ENCODE measurements around the gene CAMKK1.

CAMKK1 gene

GRCh38 chr17:3893003-3893719, at the start of gene CAMKK1:
Gene CAMKK1 (minus strand): TSS chr17:3893053. CDS start chr17:3885687, 7,366 bp downstream.
- peak; percentile 69 for DNase-seq (ENCODE audit: low read depth in 2 of 2)

DNA sequence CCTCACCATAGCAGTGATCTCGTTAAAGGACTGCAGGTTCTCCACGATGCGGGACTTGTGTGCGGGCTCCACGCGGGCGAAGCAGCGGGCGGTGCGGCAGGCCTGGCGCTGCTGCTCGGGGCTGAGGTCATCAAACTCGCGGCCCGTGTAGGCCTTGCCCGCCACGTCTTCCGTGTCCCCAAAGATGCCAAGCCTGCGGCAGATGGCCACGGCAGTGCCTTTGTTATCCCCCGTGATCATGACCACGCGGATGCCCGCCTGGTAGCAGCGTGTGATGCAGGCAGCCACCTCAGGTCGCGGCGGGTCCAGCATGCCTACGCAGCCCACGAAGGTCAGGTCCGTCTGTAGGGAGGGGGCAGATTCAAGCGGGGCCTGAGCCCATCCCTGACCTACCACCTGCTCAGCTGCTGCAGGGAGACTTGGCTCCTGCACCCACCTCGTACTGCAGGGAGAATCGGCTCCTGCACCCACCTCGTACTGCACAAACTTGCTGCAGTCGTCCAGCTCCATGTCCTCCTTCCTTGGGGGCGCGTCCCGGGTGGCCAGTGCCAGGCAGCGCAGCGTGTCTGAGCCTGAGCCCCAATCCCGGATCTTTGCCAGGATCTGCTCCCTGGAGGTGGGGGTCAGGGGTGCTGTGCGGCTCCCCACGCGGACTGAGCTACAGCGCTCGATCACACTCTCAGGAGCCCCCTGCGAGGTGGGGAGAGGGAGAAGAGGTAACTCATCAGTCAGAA, 48.3 kb upstream of the CAMKK1 start:
- DNase-seq (ENCODE audit: low read depth in 2 of 2), result no peak

- no peak for DNase-seq (ENCODE audit: low read depth in 2 of 2)
These were observed 44.5 kb upstream of the CAMKK1 start for GRCh38 chr17:3937359-3937758.

DNA sequence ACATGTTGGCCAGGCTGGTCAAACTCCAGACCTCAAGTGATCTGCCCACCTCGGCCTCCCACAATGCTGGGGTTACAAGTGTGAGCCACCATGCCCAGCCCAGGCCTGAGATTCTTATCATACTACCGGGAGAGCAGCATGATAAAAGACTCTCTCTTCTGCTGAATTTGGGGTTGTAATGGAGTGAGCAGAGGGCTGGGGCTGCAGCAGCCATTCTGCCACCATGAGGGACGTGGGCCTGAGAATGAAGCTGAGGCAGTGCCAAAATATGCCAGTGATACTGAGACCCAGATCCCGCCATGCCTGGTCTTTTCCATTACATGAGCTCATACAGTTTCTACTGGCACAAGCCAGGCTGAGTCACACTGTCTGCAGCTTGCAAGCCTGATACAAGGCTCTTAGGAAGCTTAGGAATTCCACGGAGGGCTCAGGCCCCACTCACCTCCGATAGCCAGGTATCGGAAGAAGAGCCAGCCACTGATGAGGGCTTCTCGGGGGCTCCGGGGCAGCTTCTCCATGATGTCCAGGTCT, 43.0 kb upstream of the CAMKK1 start:
- no peak for DNase-seq (ENCODE audit: low read depth in 2 of 2)

GRCh38 chr17:3935140-3935542, 42.3 kb upstream of the CAMKK1 start:
- DNase-seq (ENCODE audit: low read depth in 2 of 2), result no peak

DNA sequence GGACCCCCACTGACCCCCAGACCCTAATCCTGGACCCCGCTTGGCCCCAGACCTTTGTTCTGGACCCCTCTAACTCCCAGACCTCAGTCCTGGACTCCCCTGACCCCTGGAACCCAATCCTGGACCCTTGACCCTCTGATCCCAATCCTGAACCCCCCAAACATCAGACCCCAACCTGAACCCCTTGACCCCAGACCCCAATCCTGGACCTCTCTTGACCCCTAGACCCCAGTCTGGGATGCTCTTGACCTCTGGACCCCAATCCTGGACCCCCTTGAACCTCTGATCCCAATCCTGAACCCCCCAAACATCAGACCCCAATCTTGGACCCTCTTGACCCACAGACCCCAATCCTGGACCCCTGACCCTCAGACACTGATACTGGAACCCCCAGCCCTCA, 36.9 kb upstream of the CAMKK1 start:
- no peak for DNase-seq (ENCODE audit: low read depth in 2 of 2)

DNA sequence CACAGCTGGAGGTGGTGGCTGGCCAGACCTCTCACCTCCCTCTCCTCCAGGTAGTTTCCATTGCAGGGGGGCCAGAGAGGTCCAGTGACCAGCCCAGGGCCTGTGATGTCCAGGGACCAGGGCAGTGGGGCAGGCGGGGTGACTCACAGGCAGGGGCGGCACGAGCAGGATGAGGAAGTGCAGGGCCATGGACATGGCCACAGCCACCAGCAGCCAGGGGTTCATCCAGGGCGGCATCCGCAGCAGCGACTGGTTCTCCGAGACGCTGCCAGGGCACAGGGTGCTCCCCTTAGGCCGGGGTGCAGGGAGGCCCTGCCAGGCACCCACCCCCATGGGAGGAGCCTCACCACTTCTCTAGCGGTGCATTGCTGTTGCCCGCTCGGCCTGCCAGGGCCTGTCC, 36.3 kb upstream of the CAMKK1 start:
- no peak for DNase-seq (ENCODE audit: low read depth in 2 of 2)

DNA sequence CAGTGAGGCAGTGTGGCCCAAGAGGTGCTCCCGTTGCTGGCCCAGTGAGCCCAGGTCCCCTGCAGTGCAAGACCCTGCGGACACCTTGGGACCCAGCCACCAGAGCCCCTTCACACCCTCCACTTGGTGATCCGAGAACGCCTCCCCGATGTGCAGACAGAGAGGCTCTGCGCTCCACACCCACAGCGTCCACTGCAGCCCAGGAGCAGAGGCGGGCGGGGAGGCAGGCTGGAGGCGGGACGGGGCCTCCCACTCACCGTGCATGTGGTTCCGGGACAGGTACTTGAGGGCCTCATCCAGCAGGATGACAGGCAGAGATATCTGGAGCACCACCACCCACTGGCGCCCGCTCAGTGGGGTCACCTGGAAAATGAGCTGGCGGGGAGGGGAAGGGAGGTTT, 35.6 kb upstream of the CAMKK1 start:
- no peak for DNase-seq (ENCODE audit: low read depth in 2 of 2)

GRCh38 chr17:3927628-3928340, 34.9 kb upstream of the CAMKK1 start:
- no peak for DNase-seq (ENCODE audit: low read depth in 2 of 2)

GRCh38 chr17:3926860-3927627, 34.2 kb upstream of the CAMKK1 start:
- DNase-seq (ENCODE audit: low read depth in 2 of 2), result no peak

DNA sequence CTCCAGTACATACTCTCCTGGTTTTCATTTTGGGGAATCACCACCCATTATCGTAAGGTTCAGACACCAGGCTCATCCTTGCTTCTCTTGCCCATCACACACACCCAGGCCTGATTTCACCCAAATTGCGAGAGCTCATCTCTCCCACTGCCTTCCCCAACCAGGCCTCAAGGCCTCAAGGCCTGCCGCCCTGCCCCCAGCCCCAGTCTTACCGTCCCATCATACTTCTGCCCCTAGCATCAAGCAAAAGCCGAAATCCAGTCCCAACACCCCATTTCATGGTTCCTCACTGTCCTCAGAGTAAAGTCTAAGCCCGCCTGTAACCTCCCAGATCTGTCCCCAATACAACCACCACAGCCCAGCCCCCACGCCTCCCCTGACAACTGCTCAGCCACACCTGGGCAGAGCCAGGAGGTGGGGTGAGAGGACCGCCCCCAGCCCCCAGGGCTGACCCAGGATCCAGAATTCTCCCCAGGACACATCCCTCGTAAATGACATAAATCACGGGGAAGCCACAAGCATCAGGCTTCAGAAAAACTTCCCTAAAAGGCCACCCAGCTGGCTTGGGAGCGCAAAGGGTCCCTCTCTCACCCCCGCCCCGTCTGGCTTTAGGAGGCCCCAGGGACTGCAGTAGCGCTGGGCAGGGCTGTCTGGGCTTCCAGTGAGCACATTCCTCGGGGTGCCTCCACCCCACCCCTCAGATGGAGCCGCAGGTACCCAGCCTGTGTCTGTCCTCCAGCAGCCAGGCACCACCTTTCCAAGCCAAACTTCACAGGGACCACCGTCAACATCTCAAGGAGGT, 33.0 kb upstream of the CAMKK1 start:
- no peak for DNase-seq (ENCODE audit: low read depth in 2 of 2)

DNA sequence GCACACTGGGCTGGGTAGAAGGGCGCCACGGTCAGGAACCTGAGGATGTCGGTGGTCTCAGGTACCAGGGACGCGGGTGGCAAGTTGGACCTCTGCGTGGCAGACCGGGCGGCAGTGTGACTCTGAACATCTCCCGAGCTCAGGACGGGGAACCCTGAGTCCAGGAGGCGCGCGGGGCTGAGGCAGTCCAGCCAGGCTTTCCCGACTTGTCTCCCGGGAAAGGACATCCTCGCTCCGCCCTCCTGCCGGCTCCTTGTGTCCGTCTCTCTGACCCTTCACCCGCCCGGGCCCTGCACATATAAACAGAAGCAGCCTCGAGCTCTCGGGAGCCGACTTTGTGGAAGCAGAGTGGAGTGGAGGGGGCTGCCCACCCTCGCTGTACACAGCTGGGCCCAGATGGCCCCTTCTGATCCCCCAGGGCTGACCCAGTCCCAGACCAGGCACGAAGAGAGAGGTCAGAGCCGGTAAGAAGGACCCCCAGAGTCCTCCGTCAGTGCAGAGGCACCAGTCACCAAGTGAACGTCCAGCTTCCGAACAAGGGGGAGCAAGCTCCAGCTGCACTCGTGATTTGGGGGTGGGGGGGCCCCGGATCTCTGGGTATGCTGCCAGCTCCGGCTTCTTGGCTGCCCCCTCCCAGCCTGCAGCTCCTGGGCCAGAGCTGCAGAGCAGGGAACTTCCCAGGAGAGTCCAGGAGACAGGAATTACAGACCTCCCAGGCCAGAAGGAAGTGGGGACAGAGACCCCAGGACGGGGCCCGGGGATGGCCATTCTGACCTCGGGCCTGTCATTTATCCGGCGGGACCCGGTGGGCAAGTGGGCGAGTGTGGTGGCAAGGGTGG, 31.9 kb upstream of the CAMKK1 start:
- no peak for DNase-seq (ENCODE audit: low read depth in 2 of 2)

DNA sequence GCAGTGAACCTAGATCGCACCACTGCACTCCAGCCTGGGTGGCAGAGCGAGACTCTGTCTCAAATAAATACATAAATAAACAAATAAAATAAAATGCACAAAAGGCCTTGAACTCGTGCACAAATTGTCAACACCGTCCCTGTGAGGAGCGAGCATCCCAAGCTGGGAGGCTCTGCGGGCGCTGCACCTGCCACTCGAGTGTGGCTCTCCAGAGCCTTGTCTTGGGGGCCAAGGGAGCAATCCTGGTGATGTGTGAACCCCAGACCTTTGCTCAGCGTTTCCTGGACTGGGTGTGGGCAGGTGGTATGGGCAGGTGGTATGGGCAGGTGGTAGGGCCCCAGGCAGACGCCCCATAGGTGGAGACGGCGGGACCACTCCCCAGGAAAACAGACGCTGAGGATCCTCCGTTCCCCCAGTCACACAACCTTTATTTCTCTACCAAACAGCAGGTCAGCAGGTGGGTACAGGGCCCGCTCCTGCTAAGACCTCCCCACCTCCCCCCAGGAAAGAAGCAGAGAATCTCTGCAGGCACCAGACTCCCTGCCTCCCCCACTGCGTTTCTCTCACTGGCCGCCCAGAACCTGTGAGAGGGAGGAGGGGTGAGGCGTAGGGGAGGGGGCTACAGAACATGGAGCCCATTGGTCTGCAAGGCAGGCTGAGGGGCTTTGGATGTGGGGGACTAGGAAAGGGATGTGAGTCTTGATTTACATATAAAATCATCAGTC, 30.8 kb upstream of the CAMKK1 start:
- no peak for DNase-seq (ENCODE audit: low read depth in 2 of 2)

DNA sequence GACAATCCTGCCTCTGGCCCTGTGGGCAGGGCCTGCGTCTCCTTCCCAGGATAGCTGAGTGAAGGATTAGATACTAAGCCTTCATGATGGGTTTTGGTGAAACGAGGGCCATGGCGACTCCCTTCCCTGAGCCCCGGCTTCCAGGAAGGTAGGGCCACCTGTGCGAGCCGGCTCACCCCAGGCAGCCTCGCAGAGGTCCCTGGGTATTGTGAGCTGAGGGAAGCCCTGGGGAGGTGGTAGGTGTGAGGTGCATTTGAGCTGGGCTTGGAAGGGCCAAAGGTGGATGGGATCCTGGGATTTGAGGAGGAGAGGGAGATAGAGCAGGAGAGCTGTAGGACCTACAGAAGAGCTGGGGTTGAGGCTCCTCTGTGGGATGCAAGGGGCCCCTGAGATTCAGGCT, 29.9 kb upstream of the CAMKK1 start:
- no peak for DNase-seq (ENCODE audit: low read depth in 2 of 2)

DNA sequence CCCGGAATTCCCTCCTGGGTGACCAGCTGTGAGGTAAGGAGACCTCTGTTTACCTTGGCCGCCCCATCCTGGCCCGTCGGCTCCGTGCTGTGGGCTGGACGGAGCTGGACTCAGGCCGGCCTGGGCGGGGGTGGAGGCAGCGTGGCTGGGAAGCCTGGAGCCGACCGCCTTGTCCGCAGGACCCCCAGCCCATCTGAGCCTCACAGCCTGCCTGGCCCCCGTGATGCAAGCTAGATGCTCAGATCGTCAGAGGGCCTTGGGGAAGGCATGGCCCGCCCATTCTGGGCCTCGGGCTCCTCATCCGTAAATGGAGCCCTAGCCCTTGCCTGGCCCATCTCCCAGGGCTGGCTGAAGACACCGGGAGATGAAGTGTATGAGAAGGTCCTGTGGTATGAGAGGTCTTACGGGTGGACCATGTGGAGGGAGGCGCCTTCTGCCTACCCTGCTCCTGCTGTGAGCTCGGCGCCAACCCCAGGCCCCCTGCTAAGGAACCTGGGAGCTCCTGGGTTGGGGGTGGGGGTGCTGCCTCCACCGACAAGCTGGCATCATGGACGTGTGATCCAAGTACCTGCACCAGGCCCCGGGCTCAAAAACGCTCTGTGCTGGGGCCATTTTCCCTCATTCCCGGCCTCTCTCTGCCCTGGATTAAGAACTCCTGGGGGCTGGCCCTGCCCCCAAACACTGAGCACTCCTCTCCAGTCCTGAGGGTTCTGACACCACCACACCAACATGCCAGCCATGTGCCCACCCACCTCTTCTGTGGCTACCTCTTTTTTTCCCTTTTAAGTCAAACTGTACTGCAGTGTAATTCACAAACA, 28.9 kb upstream of the CAMKK1 start:
- no peak for DNase-seq (ENCODE audit: low read depth in 2 of 2)

GRCh38 chr17:3921006-3921405, 28.2 kb upstream of the CAMKK1 start:
- DNase-seq (ENCODE audit: low read depth in 2 of 2), result no peak

GRCh38 chr17:3919123-3919624, 26.3 kb upstream of the CAMKK1 start:
- DNase-seq (ENCODE audit: low read depth in 2 of 2), result no peak
